ENCODE results near the gene ARF3.

DNA sequence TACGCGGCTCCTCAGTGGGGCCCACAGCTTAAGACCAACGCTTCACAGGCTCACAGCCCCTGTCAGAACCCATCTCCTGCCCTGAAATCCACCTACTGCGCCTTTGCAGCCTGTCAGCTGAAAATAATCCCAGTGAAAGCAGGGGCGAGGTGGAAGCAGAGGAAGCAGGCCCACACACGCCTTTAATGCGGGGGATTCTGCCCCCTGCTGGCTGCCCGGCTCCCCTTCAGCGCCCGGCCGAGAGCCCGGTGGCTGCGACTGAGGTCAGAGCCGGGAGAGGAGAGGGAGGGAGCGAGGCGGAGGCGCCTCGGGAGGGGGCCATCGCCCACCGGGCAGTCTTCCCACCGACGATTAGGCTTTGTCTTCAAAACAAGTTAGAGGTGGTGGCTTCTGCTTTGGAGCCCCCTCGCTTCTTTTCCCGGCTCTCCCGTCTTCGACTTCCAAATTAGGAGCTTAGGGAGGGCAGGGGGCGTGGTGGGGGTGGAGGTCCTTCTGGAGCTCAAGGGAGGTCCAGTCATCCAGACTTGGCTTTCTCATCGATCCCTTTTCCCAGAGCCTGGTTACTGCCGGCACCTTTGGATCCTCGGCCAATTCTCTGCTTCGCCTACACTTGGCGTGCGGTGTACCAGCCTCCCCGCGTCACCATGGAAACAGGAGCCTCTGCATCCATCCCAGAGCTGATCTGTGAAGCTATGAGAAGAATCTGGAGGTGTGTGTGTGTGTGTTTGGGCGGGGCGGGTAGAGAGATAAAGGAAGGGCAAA is 66.4 kb downstream of the ARF3 start:
- TF ChIP-seq, protein P1, sequence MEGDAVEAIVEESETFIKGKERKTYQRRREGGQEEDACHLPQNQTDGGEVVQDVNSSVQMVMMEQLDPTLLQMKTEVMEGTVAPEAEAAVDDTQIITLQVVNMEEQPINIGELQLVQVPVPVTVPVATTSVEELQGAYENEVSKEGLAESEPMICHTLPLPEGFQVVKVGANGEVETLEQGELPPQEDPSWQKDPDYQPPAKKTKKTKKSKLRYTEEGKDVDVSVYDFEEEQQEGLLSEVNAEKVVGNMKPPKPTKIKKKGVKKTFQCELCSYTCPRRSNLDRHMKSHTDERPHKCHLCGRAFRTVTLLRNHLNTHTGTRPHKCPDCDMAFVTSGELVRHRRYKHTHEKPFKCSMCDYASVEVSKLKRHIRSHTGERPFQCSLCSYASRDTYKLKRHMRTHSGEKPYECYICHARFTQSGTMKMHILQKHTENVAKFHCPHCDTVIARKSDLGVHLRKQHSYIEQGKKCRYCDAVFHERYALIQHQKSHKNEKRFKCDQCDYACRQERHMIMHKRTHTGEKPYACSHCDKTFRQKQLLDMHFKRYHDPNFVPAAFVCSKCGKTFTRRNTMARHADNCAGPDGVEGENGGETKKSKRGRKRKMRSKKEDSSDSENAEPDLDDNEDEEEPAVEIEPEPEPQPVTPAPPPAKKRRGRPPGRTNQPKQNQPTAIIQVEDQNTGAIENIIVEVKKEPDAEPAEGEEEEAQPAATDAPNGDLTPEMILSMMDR (IDR thresholded peaks at IDR 0.05; ENCODE audit: extremely low read depth in 1 of 2, insufficient read depth in 1 of 2, low read depth in 1 of 2, low read length in 2 of 2), result peak; percentile 95
- no peak for TF ChIP-seq MAX (IDR thresholded peaks at IDR 0.05; ENCODE audit: insufficient read depth, insufficient read length)
- no peak for TF ChIP-seq POLR2A (IDR thresholded peaks at IDR 0.05; ENCODE audit: low read depth, low read length)
- no peak for TF ChIP-seq POLR2AphosphoS5 (IDR thresholded peaks at IDR 0.05; ENCODE audit: insufficient read depth, low read depth, low read length)
- TF ChIP-seq EZH2 (IDR thresholded peaks at IDR 0.05; ENCODE audit: borderline replicate concordance, low read depth, low read length, severe bottlenecking), result no peak
- no peak for TF ChIP-seq MYC (IDR thresholded peaks at IDR 0.05; ENCODE audit: low read depth, low read length)
- no peak for TF ChIP-seq JUN (IDR thresholded peaks at IDR 0.05; ENCODE audit: borderline replicate concordance, insufficient read depth, insufficient read length, low read depth)
- TF ChIP-seq FOS (IDR thresholded peaks at IDR 0.05; ENCODE audit: borderline replicate concordance, insufficient read depth, low read length), result no peak
- TF ChIP-seq GATA2 (IDR thresholded peaks at IDR 0.05; ENCODE audit: insufficient read depth, insufficient read length, low read depth, low read length), result no peak

Data from endothelial cell of umbilical vein (primary cell).